OCI-LY7 (cell line): ENCODE results near the gene LDHAL6A.

Experiments used
- CTCF ChIP-seq: fragments of 200-600 bp; sonication (generic); conservative IDR thresholded peaks from 2 replicates; pipeline ENCODE4 v1.5.1; 2014; ENCODE audit warnings: mild to moderate bottlenecking, antibody characterized with exemption, low read length, moderate library complexity, mixed read lengths
- EZH2phosphoT487 ChIP-seq: fragments of 200-600 bp; sonication (generic); IDR thresholded peaks from 2 replicates; pipeline ENCODE4 v1.6.1; 2018; ENCODE audit warnings: low read depth, borderline replicate concordance, mild to moderate bottlenecking, mixed run types, antibody characterized with exemption, low read length, moderate library complexity, mixed read lengths

- TF ChIP-seq EZH2phosphoT487: no peak
- TF ChIP-seq CTCF: no peak
Measured at GRCh38 chr11:18521122-18521521, 65.5 kb downstream of the LDHAL6A start.
